ENCODE results near the gene UVRAG.

Gene UVRAG

DNA sequence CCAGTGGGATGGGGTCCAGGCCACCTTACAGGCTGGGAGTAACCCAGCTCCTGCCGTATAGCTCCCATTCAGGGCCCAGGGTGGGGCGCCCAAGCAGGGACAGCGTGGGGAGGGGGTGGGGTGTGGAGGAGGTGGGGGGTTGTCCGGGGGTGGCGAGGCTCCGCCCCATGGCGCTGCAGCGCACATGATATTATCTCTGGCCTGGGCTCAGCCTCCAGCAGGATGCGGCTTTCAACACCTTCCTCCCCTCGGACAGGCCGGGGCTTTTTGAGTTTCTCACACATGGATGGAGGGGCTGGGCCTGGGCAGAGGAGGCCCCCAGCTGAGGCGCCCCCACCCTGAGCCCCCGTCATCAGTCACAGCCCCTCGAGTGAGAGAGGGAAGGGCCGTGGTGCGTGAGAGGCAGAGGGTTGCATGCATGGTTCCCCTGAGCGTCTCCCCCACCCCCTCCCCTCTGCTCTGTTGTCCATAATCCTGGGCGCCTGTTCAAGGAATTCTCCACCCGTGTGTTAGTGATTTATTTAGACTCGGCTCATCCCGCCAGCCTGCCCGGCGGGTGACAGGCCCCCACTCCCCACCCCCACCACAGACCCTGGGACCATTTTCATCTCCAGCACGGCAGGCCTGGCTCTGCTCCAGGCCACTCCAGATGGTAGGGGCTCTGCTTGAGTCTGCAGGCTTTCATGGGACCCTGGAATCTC, 346.4 kb downstream of the UVRAG start:
- no peak overlapping the region for H3K4me3 ChIP-seq (ENCODE audit: low read length)
- no peak for DNase-seq (ENCODE audit: low read depth, low spot score)

DNA sequence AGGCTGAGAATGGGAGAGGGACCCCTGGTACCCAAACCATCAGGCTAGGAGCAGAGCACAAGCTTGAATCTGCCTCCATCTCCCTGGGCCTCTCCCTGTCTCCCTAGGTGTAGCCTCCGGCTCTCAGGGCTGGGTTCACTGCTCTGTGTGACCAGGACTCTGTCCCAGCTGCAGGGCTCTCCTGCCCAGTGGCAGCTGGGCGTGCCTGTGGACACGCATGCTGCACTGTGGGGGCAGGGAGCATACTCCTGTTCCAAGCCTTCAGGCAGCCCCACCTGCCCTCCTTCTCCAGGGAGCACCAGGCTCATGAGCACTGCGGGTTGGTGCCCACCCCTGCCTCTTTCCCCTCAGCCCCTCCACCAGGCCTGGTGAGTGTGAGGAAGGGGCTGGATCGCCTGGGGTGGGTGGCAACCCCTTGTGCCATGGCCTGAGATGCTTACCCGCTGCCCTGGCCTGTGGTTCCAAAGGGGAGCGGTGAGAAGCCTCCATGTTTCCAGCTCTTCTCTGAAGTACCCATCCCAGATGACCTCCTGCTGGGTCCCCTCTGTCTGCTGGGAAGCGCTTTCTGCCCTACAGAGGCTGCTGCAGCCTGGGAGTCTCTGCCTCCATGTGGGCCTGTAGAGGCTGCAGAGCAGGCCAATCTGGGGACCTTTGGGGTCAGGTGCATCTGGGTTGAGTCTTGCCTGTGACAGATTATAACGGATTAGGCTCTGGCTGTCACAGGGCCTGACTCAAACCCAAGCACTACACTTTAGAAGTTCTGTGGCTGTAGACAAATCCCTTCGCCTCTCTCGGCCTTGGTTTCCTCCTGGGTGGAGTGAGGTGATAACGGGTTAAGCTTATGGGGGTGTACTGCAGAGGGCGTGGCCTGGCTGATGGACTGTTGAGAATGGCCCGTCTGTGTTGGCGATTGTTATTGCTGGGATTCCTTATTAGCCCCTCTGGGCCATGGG, 347.6 kb downstream of the UVRAG start:
- no peak overlapping the region for H3K4me3 ChIP-seq (ENCODE audit: low read length)
- no peak for DNase-seq (ENCODE audit: low read depth, low spot score)

DNA sequence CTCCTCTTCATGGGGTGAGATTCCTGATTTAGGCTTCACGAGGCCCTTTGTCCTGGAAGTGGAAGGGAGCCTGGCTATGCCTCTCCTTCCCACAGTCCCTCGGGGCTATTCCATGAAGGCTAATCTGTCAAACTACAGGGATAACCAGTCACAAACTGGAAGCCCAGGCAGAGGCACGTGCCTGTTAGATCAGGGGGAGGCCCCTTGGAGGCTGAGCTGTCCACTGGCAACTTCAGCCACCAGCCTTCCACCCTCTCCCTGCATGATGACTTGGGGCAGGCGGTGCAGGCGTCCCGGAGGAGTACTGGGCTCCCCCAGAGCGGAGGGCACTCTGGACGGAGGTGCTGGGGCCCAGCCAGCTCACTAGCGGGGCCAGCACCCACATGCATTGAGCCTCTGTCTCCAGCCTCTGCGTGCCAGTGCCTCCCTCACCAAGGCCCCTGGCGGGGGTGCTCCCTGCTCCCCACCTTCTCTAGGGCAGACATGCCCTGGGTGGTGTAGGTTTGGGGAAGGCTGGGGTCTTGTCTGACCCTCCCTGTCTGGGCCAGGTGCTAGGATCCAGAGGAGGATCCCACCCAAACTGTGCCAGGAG, 348.4 kb downstream of the UVRAG start:
- no peak for DNase-seq (ENCODE audit: low read depth, low spot score)
- no peak overlapping the region for H3K4me3 ChIP-seq (ENCODE audit: low read length)

DNA sequence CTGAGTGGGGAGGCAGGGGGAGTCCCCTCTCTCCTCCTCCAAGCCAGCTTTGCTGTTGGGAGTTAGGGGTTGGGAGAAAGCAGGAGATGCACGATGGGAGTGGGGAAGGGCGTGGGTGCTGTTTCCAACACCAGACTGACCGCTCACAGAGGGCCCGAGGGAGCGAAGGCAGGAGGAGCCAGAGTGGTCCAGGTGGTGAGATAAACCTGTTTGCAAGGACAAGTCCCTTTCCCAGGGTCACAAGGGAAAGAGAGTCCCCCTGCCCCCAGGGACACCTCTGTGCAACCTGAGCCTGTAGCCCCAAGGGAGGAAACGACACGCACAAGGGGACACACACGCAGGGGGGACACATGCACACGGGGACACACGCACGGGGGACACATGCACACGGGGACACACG, 349.1 kb downstream of the UVRAG start:
- no peak for DNase-seq (ENCODE audit: low read depth, low spot score)
- no peak overlapping the region for H3K4me3 ChIP-seq (ENCODE audit: low read length)

DNA sequence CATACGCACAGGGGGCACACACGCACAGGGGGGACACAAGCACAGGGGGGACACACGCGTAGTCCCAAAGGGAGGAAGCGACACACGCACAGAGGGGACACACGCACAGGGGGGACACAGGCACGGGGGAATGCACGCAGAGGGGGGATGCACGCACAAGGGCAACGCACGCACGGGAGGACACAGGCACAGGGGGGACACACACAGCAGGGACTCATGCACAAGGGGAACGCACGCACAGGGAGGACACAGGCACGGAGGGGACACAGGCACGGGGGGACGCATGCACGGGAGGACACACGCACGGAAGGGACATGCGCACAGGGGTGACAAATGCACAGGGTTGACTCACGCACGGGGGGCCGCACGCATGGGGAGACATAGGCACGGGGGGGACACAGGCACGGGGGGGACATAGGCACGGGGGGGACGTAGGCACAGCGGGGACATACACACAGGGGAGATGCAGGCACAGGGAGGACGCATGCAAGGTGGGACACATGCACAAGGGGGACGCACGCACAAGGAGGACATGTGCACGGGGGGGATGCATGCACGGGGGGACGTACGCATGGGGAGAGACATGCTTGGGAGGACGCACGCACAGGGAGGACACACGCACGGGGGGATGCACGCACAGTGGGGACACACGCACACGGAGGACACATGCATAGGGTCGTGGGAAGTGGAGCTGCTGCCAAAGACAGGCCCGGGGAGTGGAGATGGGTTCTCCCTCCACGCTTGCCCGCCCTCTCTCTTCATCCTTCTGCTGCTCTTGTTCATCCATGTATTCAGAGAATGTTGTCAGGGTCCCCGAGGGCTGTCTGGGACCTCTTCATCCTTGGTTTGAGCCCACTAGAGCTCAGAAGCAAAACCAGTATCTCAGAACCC, 350.1 kb downstream of the UVRAG start:
- DNase-seq (ENCODE audit: low read depth, low spot score) = no peak

DNA sequence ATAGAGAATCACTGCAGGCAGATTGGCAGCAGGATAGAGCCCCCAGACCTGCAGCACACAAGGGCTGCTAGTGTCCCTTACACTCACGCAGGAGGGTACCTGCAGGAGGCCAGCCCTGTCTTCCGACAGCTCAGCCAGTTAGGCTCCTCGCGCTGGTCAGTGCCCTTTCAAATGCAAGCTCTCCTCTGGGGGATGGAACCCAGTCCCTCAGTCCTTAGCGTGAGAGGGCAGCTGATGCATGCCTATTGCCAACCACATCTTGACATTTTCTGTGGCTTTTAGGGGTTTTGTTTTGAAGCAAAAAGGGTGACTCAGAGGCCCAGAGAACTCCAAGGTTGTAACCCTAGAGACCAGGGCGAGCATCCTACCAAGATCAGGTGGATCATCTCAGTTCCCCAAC, 351.3 kb downstream of the UVRAG start:
- no peak for DNase-seq (ENCODE audit: low read depth, low spot score)

More for the DNA sequence above, 350.1 kb downstream of the UVRAG start:
- no peak overlapping the region for H3K4me3 ChIP-seq (ENCODE audit: low read length)

DNA sequence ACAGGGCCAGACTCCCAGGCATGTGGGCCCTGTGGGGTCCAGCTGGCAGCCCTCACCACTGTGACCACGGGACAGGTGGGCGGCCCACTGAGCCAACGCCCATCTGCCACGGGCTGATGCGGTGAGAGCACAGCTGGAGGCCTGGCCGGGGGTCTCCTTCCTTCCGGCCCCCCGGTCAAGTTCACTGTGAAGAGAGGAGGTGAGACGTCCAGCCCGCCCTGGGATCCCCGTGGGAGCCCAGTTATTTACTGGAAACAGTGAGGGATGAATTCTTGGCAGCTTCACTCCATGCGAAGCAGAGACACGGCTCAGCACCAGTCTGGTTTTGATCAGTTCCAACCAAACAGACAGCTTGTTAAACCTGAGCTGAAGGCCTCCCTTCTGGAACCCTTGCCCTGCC, 352.6 kb downstream of the UVRAG start:
- no peak overlapping the region for H3K4me3 ChIP-seq (ENCODE audit: low read length)
- DNase-seq (ENCODE audit: low read depth, low spot score) = no peak

More for the DNA sequence above, 351.3 kb downstream of the UVRAG start:
- no peak overlapping the region for H3K4me3 ChIP-seq (ENCODE audit: low read length)

DNA sequence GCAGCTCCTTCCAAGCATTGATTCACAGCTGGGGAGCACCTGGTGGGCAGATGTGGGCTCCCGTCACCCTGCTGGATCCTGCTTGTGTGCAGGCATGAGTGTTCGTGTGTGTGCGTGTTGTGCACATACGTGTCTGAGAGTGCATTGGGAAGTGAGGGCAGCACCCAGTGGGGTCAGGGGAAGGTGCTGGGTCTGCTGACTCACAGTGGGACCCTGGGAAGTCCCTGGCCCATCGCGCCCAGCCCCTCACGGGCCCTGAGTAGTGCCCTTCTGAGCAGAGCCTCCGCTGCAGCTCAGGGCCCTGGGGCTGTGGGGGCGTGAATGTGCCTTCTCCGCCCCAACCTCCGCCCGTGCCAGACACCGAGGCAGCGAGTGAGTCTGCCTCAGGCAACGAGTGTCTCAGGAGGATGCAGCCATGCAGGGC, 354.5 kb downstream of the UVRAG start:
- DNase-seq (ENCODE audit: low read depth, low spot score) = no peak
- H3K4me3 ChIP-seq (ENCODE audit: low read length) = no peak overlapping the region

DNA sequence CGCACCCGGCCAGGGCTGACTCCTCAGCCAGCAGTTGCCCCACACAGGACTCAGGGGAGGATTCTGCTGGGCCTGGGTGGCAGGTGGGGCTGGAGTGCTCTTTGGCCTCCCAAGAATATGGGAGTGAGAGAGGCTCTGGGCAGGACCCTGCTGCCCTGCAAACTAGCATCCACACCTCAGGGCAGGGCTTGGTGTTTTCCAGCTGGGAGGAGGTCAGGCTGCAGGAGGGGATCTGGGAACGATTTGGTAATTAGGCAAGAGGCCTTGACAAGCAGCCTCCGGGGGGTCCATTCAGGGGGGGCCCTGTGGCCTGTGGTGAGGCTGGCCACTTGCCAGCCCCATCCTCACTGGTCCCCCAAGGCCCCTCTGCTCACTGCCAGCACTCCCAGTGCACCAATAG, 355.5 kb downstream of the UVRAG start:
- no peak for DNase-seq (ENCODE audit: low read depth, low spot score)
- no peak overlapping the region for H3K4me3 ChIP-seq (ENCODE audit: low read length)

DNA sequence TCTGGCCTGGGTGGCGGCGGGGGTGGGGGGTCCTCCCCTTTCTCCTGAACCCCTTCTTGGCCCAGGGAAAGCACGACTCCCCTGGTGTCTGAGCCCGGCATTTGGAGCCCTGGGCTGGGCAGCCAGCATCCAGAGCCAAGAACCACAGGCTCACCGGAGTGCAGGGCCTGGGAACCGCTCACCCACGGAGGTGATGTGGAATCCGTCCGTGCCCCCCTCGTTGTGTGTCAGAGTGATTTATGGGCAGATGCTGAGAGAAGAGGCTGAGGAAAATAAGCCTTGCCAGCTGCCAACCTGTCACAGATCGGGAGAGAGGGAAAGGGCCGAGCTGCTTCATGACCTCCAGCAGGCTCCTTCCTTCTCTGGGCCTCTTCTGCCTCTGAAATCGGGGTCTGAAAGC, 357.6 kb downstream of the UVRAG start:
- no peak for DNase-seq (ENCODE audit: low read depth, low spot score)
- H3K4me3 ChIP-seq (ENCODE audit: low read length) = no peak overlapping the region

DNA sequence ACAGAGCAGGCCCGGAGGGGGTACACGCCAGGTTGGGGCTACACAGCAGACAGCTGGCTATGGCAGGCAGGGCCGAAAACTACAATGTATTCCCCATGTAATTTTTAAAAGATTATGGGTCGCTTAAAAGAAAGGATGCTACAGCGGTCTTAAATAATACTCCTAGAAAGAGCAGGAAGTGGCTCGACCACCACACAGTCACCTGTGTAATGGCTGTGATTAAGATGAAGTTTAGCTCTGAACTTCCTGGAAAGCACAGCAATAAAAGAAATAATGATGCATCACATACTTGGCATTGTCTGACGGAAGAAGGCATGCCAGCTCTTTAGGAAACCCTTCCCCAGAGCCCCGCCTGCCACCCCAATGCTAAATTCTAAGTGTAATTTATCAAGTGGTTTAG, 358.7 kb downstream of the UVRAG start:
- peak; percentile 41 for DNase-seq (ENCODE audit: low read depth, low spot score)
- no peak overlapping the region for H3K4me3 ChIP-seq (ENCODE audit: low read length)

DNA sequence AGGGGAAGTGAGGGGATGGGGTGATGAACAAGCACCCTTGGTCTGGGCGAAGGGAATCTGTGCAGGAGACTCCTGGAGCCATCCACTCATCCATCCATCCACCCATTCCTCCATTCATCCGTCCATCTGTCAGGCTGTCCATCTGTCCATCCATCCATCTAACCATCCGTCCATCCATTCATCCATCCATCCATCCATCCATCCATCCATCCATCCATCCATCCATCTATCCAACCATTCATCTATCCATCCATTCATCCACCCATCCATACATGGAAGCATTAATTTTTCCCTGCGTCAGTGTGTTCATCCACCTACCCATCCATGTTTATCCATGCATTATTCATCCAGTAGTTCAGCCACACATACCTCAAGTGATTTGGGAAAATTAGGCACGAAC, 359.3 kb downstream of the UVRAG start:
- H3K4me3 ChIP-seq (ENCODE audit: low read length) = no peak overlapping the region

DNA sequence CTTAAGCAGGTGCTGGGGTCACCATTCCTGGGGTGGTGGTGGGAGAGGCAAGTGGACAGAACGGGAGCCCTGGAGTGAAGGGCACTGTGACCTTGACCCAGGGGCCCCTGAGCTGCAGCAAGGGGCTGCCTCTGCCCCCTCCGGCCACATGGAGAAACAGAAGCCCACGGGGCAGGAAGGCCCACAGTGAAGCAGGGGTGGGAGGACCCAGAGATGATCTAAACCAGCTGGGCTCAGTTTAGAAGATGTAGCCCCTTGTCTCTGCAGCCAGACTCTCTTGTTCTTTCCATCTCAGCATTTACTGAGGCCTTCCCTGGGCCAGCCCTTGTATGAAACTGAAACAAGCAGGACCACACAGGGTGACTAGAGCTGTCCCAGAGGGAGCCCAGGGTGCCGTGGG, 360.8 kb downstream of the UVRAG start:
- no peak for DNase-seq (ENCODE audit: low read depth, low spot score)
- H3K4me3 ChIP-seq (ENCODE audit: low read length) = no peak overlapping the region

More for the DNA sequence above, 359.3 kb downstream of the UVRAG start:
- no peak for DNase-seq (ENCODE audit: low read depth, low spot score)

DNA sequence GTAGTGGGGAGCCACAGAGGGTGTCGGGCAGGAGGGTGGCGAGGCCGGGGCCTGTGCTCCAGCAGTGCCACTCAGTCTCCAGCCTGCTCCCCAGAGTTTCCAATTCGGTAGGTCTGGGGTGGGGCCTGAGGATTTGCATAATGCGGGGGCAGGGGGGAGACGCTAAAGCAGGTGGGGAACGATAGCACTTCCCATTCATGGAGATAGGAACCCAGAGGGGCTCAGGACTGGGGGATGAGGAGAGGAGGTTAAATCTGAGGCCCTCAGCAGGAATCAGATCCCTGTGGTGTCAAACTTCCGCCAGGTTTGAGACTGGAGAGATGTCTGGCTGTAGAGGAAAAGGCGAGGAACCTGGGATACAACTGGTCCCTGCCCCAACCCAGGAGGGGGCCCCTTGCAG, 361.5 kb downstream of the UVRAG start:
- H3K4me3 ChIP-seq (ENCODE audit: low read length) = no peak overlapping the region
- no peak for DNase-seq (ENCODE audit: low read depth, low spot score)

DNA sequence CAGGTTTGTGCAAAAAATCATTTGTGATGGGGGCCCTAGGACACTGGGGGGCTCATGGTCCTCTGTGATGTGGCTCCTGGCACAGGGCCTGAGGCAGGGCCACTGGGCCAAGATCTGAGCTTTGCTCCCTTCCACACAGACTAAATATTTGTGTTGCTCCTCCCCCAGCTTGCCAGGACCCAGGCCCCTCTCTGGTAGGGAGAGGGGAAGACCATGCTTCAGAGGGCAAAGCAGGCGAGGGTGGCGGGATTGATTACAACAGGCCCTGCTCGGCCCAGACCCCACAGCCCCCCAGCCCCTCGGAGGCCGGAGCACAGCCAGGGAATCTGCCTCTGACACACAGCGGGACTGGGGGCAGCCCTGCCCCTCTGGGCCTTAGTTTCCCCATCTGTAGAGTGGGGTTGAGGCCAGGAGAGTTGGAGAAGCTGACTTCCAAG, 362.3 kb downstream of the UVRAG start:
- no peak for DNase-seq (ENCODE audit: low read depth, low spot score)
- no peak overlapping the region for H3K4me3 ChIP-seq (ENCODE audit: low read length)

DNA sequence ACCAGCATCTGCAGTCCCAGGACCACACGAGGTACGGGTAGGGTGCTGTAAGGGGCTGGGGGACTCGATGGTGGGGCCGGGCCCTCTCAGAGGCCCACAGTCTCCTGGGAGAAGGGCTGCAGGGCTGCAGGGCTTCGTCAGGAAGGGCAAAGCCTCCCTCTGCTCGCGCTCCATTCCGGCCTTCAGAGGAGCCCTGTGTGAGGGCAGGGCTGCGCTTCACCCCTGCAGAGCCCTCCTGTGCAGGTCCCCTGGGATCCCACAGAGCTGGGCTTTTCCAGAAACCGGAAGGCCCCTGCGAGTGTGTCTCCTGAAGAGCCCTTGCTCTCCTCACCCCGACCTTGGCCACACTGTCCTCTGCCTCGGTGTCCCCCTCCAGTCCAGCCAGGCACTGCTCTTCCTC, 364.1 kb downstream of the UVRAG start:
- no peak for DNase-seq (ENCODE audit: low read depth, low spot score)
- H3K4me3 ChIP-seq (ENCODE audit: low read length) = no peak overlapping the region

DNA sequence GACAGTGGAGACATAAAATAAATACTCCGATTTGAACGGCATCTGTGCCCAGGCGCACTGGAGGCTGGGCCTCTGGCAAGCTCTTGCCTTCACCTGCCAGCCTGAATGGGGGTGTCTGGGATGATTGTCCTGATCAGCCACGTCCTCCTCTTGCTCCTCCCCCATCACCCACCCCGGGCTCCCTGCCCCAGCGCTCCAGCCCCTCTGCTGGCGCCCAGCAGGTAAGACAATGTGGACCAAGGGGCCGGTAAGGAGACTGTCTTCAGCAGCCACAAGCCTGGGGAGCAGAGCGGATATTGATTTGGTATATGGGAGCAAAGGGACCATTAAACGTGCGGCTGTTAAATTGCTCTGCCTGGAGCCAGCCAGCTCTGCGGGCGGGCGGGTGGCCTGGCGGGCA, 366.4 kb downstream of the UVRAG start:
- no peak overlapping the region for H3K4me3 ChIP-seq (ENCODE audit: low read length)
- no peak for DNase-seq (ENCODE audit: low read depth, low spot score)

DNA sequence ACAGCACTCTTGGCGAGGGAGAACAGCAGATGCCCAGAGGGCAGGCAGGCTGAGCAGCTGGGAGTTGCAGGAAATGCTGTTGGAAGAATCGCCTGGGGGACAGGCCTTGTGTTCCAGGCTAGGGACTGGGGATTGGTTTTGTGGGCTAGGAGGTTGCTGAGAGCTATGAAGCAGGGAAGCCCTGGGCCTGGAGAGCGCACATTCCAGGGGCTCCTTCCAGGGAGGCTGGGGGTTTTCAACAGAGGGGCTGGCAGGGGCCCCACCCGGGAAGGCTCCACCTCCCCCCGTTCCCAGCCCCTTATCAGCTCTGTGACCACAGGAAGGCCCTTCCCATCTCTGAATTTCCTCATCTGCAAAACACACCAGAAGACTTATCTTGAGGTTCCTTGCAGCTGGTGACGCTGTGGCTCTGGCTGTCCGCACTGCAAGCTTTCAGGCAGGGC, 369.6 kb downstream of the UVRAG start:
- no peak overlapping the region for H3K4me3 ChIP-seq (ENCODE audit: low read length)
- no peak for DNase-seq (ENCODE audit: low read depth, low spot score)

DNA sequence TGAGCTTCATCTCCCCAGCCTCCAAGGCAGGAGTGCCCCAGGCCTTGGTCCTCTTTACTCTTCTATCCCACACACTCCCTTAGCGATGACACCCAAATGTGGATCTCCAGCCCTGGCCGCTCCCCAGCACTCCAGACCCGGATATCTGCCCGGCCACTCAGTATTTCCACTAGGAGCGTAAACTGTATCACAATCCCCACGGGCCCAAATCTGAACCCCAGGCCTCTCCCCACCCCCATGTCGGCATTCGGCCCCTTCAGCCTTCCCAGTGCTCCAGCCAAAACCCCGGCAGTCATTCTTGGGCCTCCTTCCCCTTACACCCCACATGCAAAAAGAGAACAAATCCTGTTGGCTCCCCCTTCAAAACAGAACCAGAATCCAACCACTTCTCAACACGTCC, 370.5 kb downstream of the UVRAG start:
- no peak for DNase-seq (ENCODE audit: low read depth, low spot score)
- no peak overlapping the region for H3K4me3 ChIP-seq (ENCODE audit: low read length)
